ENCODE measurements around the gene ORMDL3. TPM values are rescaled to one million over a fixed set of nuclear protein-coding genes. Genes with fewer than 3 reads are reported as not detected.
"Not testable (repeated sequence)": the region's sequence is repeated elsewhere in the genome, so short reads cannot be mapped to it uniquely, and the experiment has no call there.

ORMDL3 gene
- total and polyA plus RNA-seq, 5 donors from 2014 or later: 99.5 to 176 (median 119) TPM

- H3K27me3 ChIP-seq (ENCODE audit: control insufficient read depth, insufficient read depth, low read length); H3K9me3 Mint-ChIP-seq; ATAC-seq (ENCODE audit: low read depth in 2 of 2); H3K27ac Mint-ChIP-seq; H3K36me3 ChIP-seq (ENCODE audit: control insufficient read depth, insufficient read depth, low read length); H3K36me3 Mint-ChIP-seq; DNase-seq; H3K4me3 ChIP-seq (ENCODE audit: low read depth, low read length); H3K4me1 ChIP-seq (ENCODE audit: control insufficient read depth, insufficient read depth, low read length, poor library complexity, severe bottlenecking); H3K27ac ChIP-seq (ENCODE audit: insufficient read depth, low read length, poor library complexity, severe bottlenecking); H3K4me3 Mint-ChIP-seq; H3K9me3 ChIP-seq (ENCODE audit: control insufficient read depth in 2 of 2, low read length in 2 of 2); H3K4me1 Mint-ChIP-seq: not testable (repeated sequence)
- peaks cover 48% of the 10 kb centered on the region for H3K27me3 Mint-ChIP-seq
These were observed 41.3 kb downstream of the ORMDL3 start for GRCh38 chr17:39886102-39886501.

- no peak for ATAC-seq (ENCODE audit: low read depth in 2 of 2)
These were observed 54.6 kb downstream of the ORMDL3 start for GRCh38 chr17:39872751-39873150.

GRCh38 chr17:39871801-39872200, 55.6 kb downstream of the ORMDL3 start:
- Histone ChIP-seq H3K4me3 (ENCODE audit: low read depth, low read length) (no peak overlapping the region), H3K36me3 (ENCODE audit: control insufficient read depth, insufficient read depth, low read length) (no peaks in the 10 kb centered on the region), H3K27ac (ENCODE audit: insufficient read depth, low read length, poor library complexity, severe bottlenecking) (no peak overlapping the region), H3K4me1 (ENCODE audit: control insufficient read depth, insufficient read depth, low read length, poor library complexity, severe bottlenecking) (peaks cover 18% of the 10 kb centered on the region), H3K27me3 (ENCODE audit: control insufficient read depth, insufficient read depth, low read length) (no peaks in the 10 kb centered on the region), H3K9me3 (ENCODE audit: control insufficient read depth in 2 of 2, low read length in 2 of 2) (no peaks in the 10 kb centered on the region)
- H3K4me1 Mint-ChIP-seq: peaks cover 6 to 16% (median 8%) of the 10 kb centered on the region in 4 donors
- H3K9me3 Mint-ChIP-seq: no peaks in the 10 kb centered on the region
- no peaks in the 10 kb centered on the region for H3K36me3 Mint-ChIP-seq
- ATAC-seq (ENCODE audit: low read depth in 2 of 2): no peak
- H3K27me3 Mint-ChIP-seq: peaks cover 8% of the 10 kb centered on the region
- H3K27ac Mint-ChIP-seq: no peak overlapping the region
- H3K4me3 Mint-ChIP-seq: no peak overlapping the region
- DNase-seq: no peak

More at GRCh38 chr17:39872751-39873150, 54.6 kb downstream of the ORMDL3 start:
- Mint-ChIP-seq H3K4me1 (peaks cover 0 to 6% (median under 1%) of the 10 kb centered on the region in 4 donors), H3K27ac (no peak overlapping the region), H3K9me3 (no peaks in the 10 kb centered on the region), H3K36me3 (no peaks in the 10 kb centered on the region), H3K4me3 (no peak overlapping the region), H3K27me3 (peaks cover 12% of the 10 kb centered on the region)
- Histone ChIP-seq H3K27me3 (ENCODE audit: control insufficient read depth, insufficient read depth, low read length) (no peaks in the 10 kb centered on the region), H3K9me3 (ENCODE audit: control insufficient read depth in 2 of 2, low read length in 2 of 2) (no peaks in the 10 kb centered on the region), H3K36me3 (ENCODE audit: control insufficient read depth, insufficient read depth, low read length) (no peaks in the 10 kb centered on the region), H3K4me3 (ENCODE audit: low read depth, low read length) (no peak overlapping the region), H3K27ac (ENCODE audit: insufficient read depth, low read length, poor library complexity, severe bottlenecking) (no peak overlapping the region), H3K4me1 (ENCODE audit: control insufficient read depth, insufficient read depth, low read length, poor library complexity, severe bottlenecking) (peaks cover 8% of the 10 kb centered on the region)
- DNase-seq: peak in 1 of 3 donors; percentile 30

Other genes with a start within 250 kb of the ORMDL3 start
- 28.0 TPM for gene PGAP3, start 239.5 kb downstream of the ORMDL3 start, total RNA-seq
- 10 to 100 TPM; 15.2 to 23.3 (median 17.5) TPM for gene PGAP3, start 239.5 kb downstream of the ORMDL3 start, polyA plus RNA-seq
- 5.5 TPM for gene ERBB2, start 227.5 kb downstream of the ORMDL3 start, total RNA-seq
- under 1 TPM; 0.36 to 0.80 (median 0.57) TPM for gene ERBB2, start 227.5 kb downstream of the ORMDL3 start, polyA plus RNA-seq
- 44.1 TPM for gene MIEN1, start 197.1 kb downstream of the ORMDL3 start, total RNA-seq
- gene MIEN1, start 197.1 kb downstream of the ORMDL3 start, polyA plus RNA-seq: 100 to 1,000 TPM in 3 of 4 donors, 10 to 100 TPM in 1; 93.5 to 158 (median 127) TPM
- not detected for gene GRB7, start 189.7 kb downstream of the ORMDL3 start, total RNA-seq
- gene GRB7, start 189.7 kb downstream of the ORMDL3 start, polyA plus RNA-seq: not detected
- 146 TPM for gene IKZF3, start 63.3 kb downstream of the ORMDL3 start, total RNA-seq
- 10 to 100 TPM; 30.4 to 40.6 (median 34.1) TPM for gene IKZF3, start 63.3 kb downstream of the ORMDL3 start, polyA plus RNA-seq
- not detected for gene ZPBP2, start 59.4 kb downstream of the ORMDL3 start, total RNA-seq
- not detected for gene ZPBP2, start 59.4 kb downstream of the ORMDL3 start, polyA plus RNA-seq
- 38.0 TPM for gene GSDMB, start 9.0 kb downstream of the ORMDL3 start, total RNA-seq
- 1 to 10 TPM in 2 of 4 donors, under 1 TPM in 2; 0.69 to 1.8 (median 1.0) TPM for gene GSDMB, start 9.0 kb downstream of the ORMDL3 start, polyA plus RNA-seq
- gene LRRC3C, start 131 bp upstream of the ORMDL3 start, total RNA-seq: not detected
- gene LRRC3C, start 131 bp upstream of the ORMDL3 start, polyA plus RNA-seq: under 1 TPM in 1 of 4 donors, not detected in 3; 0.38 TPM
- 1.5 TPM for gene GSDMA, start 35.4 kb upstream of the ORMDL3 start, total RNA-seq
- gene GSDMA, start 35.4 kb upstream of the ORMDL3 start, polyA plus RNA-seq: 1 to 10 TPM; 1.1 to 2.8 (median 2.1) TPM
- 62.4 TPM for gene PSMD3, start 53.2 kb upstream of the ORMDL3 start, total RNA-seq
- gene PSMD3, start 53.2 kb upstream of the ORMDL3 start, polyA plus RNA-seq: 10 to 100 TPM; 47.9 to 51.0 (median 49.3) TPM
- not detected for gene CSF3, start 87.8 kb upstream of the ORMDL3 start, total RNA-seq
- gene CSF3, start 87.8 kb upstream of the ORMDL3 start, polyA plus RNA-seq: not detected
- gene MED24, start 126.8 kb upstream of the ORMDL3 start, total RNA-seq: 78.8 TPM
- 10 to 100 TPM; 34.3 to 46.1 (median 40.3) TPM for gene MED24, start 126.8 kb upstream of the ORMDL3 start, polyA plus RNA-seq
- 29.4 TPM for gene THRA, start 135.4 kb upstream of the ORMDL3 start, total RNA-seq
- gene THRA, start 135.4 kb upstream of the ORMDL3 start, polyA plus RNA-seq: 10 to 100 TPM; 10.7 to 15.9 (median 13.4) TPM
- gene NR1D1, start 173.0 kb upstream of the ORMDL3 start, total RNA-seq: 29.5 TPM
- 10 to 100 TPM in 1 of 4 donors, 1 to 10 TPM in 3; 4.9 to 10.1 (median 6.2) TPM for gene NR1D1, start 173.0 kb upstream of the ORMDL3 start, polyA plus RNA-seq
- gene MSL1, start 194.4 kb upstream of the ORMDL3 start, total RNA-seq: 126 TPM
- 10 to 100 TPM in 2 of 4 donors, 1 to 10 TPM in 2; 9.3 to 10.5 (median 9.8) TPM for gene MSL1, start 194.4 kb upstream of the ORMDL3 start, polyA plus RNA-seq
- gene CASC3, start 212.9 kb upstream of the ORMDL3 start, total RNA-seq: 165 TPM
- 10 to 100 TPM; 42.5 to 46.6 (median 44.2) TPM for gene CASC3, start 212.9 kb upstream of the ORMDL3 start, polyA plus RNA-seq
- 4.5 TPM for gene RAPGEFL1, start 249.9 kb upstream of the ORMDL3 start, total RNA-seq
- gene RAPGEFL1, start 249.9 kb upstream of the ORMDL3 start, polyA plus RNA-seq: under 1 TPM in 1 of 4 donors, not detected in 3; 0.79 TPM